WTC11 (cell line): ENCODE measurements around the gene RPS6KA2. TPM values are rescaled to one million over a fixed set of nuclear protein-coding genes. Genes with fewer than 3 reads are reported as not detected.
"Not testable (repeated sequence)": the region's sequence is repeated elsewhere in the genome, so short reads cannot be mapped to it uniquely, and the experiment has no call there.

Experiments used
- ATAC-seq: fragments of 200-7000 bp; cut with Tn5 transposase; 2 replicates; pipeline ENCODE4 v1.10.0; 2021; ENCODE audit warnings: mild to moderate bottlenecking, moderate library complexity
- CTCF ChIA-PET: fragments of 300-600 bp; sonication (Branson Sonifier 250); formaldehyde crosslinking; loops from one replicate; lab custom pipeline; 2021; ENCODE audit warnings: antibody characterized with exemption; lab: Charles Lee
- POLR2A ChIA-PET: fragments of 350-600 bp; sonication (Branson Sonifier 250); formaldehyde crosslinking; loops from one replicate; lab custom pipeline; 2021; ENCODE audit warnings: antibody characterized with exemption; lab: Charles Lee
- DNase-seq: peaks from one replicate; pipeline ENCODE4 v3.0.0; 2021; ENCODE audit warnings: low spot score
- H3K27ac Mint-ChIP-seq: 2 replicates; pipeline ENCODE4 v1.8.0; 2021; ENCODE audit warnings: mixed read lengths
- H3K27me3 Mint-ChIP-seq: 2 replicates; pipeline ENCODE4 v1.8.0; 2021; ENCODE audit warnings: low read depth, mild to moderate bottlenecking, moderate library complexity, mixed read lengths
- H3K36me3 Mint-ChIP-seq: 2 replicates; pipeline ENCODE4 v1.8.0; 2021; ENCODE audit warnings: mixed read lengths
- H3K4me1 Mint-ChIP-seq: 2 replicates; pipeline ENCODE4 v1.8.0; 2022; ENCODE audit warnings: mixed read lengths
- H3K4me3 Mint-ChIP-seq: 2 replicates; pipeline ENCODE4 v1.8.0; 2021; ENCODE audit warnings: mild to moderate bottlenecking, moderate library complexity, mixed read lengths
- H3K9me3 Mint-ChIP-seq: 2 replicates; pipeline ENCODE4 v1.8.0; 2021; ENCODE audit warnings: mixed read lengths
- CREB1 ChIP-seq: sonication (generic); formaldehyde crosslinking; IDR thresholded peaks from 2 replicates; pipeline ENCODE4 v1.8.0; 2023; ENCODE audit warnings: mild to moderate bottlenecking, missing genetic modification reagents
- ELF4 ChIP-seq: sonication (generic); formaldehyde crosslinking; IDR thresholded peaks from 2 replicates; pipeline ENCODE4 v1.8.1; 2022; ENCODE audit warnings: low read depth, mild to moderate bottlenecking, moderate library complexity, missing genetic modification reagents
- ETV6 ChIP-seq: sonication (generic); formaldehyde crosslinking; IDR thresholded peaks from 2 replicates; pipeline ENCODE4 v1.8.1; 2022; ENCODE audit warnings: mild to moderate bottlenecking, missing genetic modification reagents
- FOXP1 ChIP-seq: sonication (generic); formaldehyde crosslinking; IDR thresholded peaks from 2 replicates; pipeline ENCODE4 v1.8.0; 2022; ENCODE audit warnings: missing genetic modification reagents, mild to moderate bottlenecking, moderate library complexity, borderline replicate concordance
- GABPB1 ChIP-seq: sonication (generic); formaldehyde crosslinking; IDR thresholded peaks from 2 replicates; pipeline ENCODE4 v1.8.1; 2023; ENCODE audit warnings: mild to moderate bottlenecking, missing genetic modification reagents
- HMGXB4 ChIP-seq: sonication (generic); formaldehyde crosslinking; IDR thresholded peaks from 2 replicates; pipeline ENCODE4 v1.8.1; 2023; ENCODE audit warnings: mild to moderate bottlenecking, moderate library complexity, missing genetic modification reagents
- MLX ChIP-seq: sonication (generic); formaldehyde crosslinking; IDR thresholded peaks from 2 replicates; pipeline ENCODE4 v1.8.1; 2023; ENCODE audit warnings: mild to moderate bottlenecking, missing genetic modification reagents, moderate library complexity
- OVOL2 ChIP-seq: fragments of 250-450 bp; sonication (Bioruptor Pico); IDR thresholded peaks from 2 replicates; pipeline ENCODE4 v1.9.0; 2021; ENCODE audit warnings: mild to moderate bottlenecking, borderline replicate concordance
- RORB ChIP-seq: fragments of 250-450 bp; sonication (Bioruptor Pico); IDR thresholded peaks from 2 replicates; pipeline ENCODE4 v1.9.0; 2021; ENCODE audit warnings: mild to moderate bottlenecking
- SMAD3 ChIP-seq: sonication (generic); formaldehyde crosslinking; IDR thresholded peaks from 2 replicates; pipeline ENCODE4 v1.8.0; 2022; ENCODE audit warnings: missing genetic modification reagents, mild to moderate bottlenecking, borderline replicate concordance
- SMAD4 ChIP-seq: sonication (generic); formaldehyde crosslinking; IDR thresholded peaks from 2 replicates; pipeline ENCODE4 v1.8.0; 2022; ENCODE audit warnings: mild to moderate bottlenecking, missing genetic modification reagents
- SOX15 ChIP-seq: fragments of 250-450 bp; sonication (Bioruptor Pico); IDR thresholded peaks from 2 replicates; pipeline ENCODE4 v1.9.0; 2021; ENCODE audit warnings: mild to moderate bottlenecking
- ZNF121 ChIP-seq: sonication (generic); formaldehyde crosslinking; IDR thresholded peaks from 2 replicates; pipeline ENCODE4 v1.8.0; 2023; ENCODE audit warnings: missing genetic modification reagents
- ZNF423 ChIP-seq: fragments of 250-450 bp; sonication (Bioruptor Pico); IDR thresholded peaks from 2 replicates; pipeline ENCODE4 v2.1.2; 2022; ENCODE audit warnings: mild to moderate bottlenecking, moderate library complexity
- ZNF512 ChIP-seq: sonication (generic); formaldehyde crosslinking; IDR thresholded peaks from 2 replicates; pipeline ENCODE4 v1.8.1; 2022; ENCODE audit warnings: missing genetic modification reagents, borderline replicate concordance
- total RNA-seq: library from RNA; stranded (reverse); gene quantifications from 3 replicates; pipeline ENCODE4 v1.2.3, GENCODE V29; 2021
- TF ChIP-seq, protein P1 (sequence below): fragments of 250-450 bp; sonication (Bioruptor Pico); IDR thresholded peaks from 2 replicates; pipeline ENCODE4 v1.9.0; 2021; ENCODE audit warnings: mild to moderate bottlenecking
- TF ChIP-seq, protein P2 (sequence below): sonication (generic); formaldehyde crosslinking; IDR thresholded peaks from 2 replicates; pipeline ENCODE4 v1.8.1; 2022; ENCODE audit warnings: mild to moderate bottlenecking, missing genetic modification reagents, moderate library complexity, borderline replicate concordance

Gene RPS6KA2
- total RNA-seq, 1 experiment from 2014 or later: 24.2 TPM

GRCh38 chr6:166364456-166364855 is 262.6 kb downstream of the RPS6KA2 start (continued):
- TF ChIP-seq ZNF512 (no peak), ETV6 (CRISPR knock-in tag) (no peak), HMGXB4 (CRISPR knock-in tag) (no peak), CREB1 (no peak), SMAD4 (CRISPR knock-in tag) (no peak), ZNF121 (CRISPR knock-in tag) (no peak), ELF4 (CRISPR knock-in tag) (no peak), SMAD3 (CRISPR knock-in tag) (no peak), FOXP1 (CRISPR knock-in tag) (no peak), ZNF423 (CRISPR knock-in tag) (no peak)

DNA sequence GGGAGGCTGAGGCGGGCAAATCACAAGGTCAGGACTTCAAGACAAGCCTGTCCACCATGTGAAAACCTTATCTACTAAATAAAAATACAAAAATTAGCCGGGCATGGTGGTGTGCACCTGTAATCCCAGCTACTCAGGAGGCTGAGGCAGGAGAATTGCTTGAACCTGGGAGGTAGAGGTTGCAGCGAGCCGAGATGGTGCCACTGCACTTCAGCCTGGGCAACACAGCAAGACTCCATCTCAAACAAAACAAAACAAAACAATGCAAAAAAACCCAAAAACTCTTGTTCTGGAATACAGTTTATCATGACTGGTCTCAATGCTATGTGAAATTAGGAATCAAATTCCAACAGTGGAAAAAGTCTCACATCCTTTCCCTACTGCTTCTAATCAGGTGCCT is 264.6 kb downstream of the RPS6KA2 start:
- CTCF ChIA-PET: interaction anchor here (1.2 kb wide), 1 partner anchor 19 kb away, joined by 5 read pairs; no protein-coding TSS in a partner anchor
- H3K36me3 Mint-ChIP-seq, H3K4me3 Mint-ChIP-seq, ATAC-seq, POLR2A ChIA-PET, DNase-seq, H3K27me3 Mint-ChIP-seq, H3K27ac Mint-ChIP-seq: not testable (repeated sequence)
- Mint-ChIP-seq H3K9me3 (peaks cover 11% of the 10 kb centered on the region), H3K4me1 (peaks cover 57% of the 10 kb centered on the region)
- TF ChIP-seq ZNF121 (CRISPR knock-in tag): peak; percentile 66; the same call in 1 of the 2 replicates

GRCh38 chr6:166361077-166361429 is 266.0 kb downstream of the RPS6KA2 start:
- POLR2A ChIA-PET: no interaction called here
- ATAC-seq: no peak
- CTCF ChIA-PET: no interaction called here
- TF ChIP-seq SOX15 (CRISPR knock-in tag) (no peak), OVOL2 (CRISPR knock-in tag) (no peak), GABPB1 (peak; percentile 93), MLX (CRISPR knock-in tag) (no peak), RORB (no peak)
- TF ChIP-seq, protein P1, sequence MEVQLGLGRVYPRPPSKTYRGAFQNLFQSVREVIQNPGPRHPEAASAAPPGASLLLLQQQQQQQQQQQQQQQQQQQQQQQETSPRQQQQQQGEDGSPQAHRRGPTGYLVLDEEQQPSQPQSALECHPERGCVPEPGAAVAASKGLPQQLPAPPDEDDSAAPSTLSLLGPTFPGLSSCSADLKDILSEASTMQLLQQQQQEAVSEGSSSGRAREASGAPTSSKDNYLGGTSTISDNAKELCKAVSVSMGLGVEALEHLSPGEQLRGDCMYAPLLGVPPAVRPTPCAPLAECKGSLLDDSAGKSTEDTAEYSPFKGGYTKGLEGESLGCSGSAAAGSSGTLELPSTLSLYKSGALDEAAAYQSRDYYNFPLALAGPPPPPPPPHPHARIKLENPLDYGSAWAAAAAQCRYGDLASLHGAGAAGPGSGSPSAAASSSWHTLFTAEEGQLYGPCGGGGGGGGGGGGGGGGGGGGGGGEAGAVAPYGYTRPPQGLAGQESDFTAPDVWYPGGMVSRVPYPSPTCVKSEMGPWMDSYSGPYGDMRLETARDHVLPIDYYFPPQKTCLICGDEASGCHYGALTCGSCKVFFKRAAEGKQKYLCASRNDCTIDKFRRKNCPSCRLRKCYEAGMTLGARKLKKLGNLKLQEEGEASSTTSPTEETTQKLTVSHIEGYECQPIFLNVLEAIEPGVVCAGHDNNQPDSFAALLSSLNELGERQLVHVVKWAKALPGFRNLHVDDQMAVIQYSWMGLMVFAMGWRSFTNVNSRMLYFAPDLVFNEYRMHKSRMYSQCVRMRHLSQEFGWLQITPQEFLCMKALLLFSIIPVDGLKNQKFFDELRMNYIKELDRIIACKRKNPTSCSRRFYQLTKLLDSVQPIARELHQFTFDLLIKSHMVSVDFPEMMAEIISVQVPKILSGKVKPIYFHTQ: no peak
- TF ChIP-seq, protein P2, sequence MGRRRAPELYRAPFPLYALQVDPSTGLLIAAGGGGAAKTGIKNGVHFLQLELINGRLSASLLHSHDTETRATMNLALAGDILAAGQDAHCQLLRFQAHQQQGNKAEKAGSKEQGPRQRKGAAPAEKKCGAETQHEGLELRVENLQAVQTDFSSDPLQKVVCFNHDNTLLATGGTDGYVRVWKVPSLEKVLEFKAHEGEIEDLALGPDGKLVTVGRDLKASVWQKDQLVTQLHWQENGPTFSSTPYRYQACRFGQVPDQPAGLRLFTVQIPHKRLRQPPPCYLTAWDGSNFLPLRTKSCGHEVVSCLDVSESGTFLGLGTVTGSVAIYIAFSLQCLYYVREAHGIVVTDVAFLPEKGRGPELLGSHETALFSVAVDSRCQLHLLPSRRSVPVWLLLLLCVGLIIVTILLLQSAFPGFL (CRISPR knock-in tag): 0 out of 2 replicates have a peak, but pooled peaks have one; percentile 36
- Mint-ChIP-seq H3K4me3 (no peak overlapping the region), H3K4me1 (peaks cover 45% of the 10 kb centered on the region), H3K27me3 (no peaks in the 10 kb centered on the region), H3K36me3 (no peaks in the 10 kb centered on the region), H3K9me3 (peaks cover 11% of the 10 kb centered on the region), H3K27ac (peak overlapping the region; percentile 17; the same call in 1 of the 2 replicates)
- DNase-seq: no peak
